ENCODE results near the gene CNPY2.
"Not testable (repeated sequence)": the region's sequence is repeated elsewhere in the genome, so short reads cannot be mapped to it uniquely, and the experiment has no call there.

CNPY2 gene

DNA sequence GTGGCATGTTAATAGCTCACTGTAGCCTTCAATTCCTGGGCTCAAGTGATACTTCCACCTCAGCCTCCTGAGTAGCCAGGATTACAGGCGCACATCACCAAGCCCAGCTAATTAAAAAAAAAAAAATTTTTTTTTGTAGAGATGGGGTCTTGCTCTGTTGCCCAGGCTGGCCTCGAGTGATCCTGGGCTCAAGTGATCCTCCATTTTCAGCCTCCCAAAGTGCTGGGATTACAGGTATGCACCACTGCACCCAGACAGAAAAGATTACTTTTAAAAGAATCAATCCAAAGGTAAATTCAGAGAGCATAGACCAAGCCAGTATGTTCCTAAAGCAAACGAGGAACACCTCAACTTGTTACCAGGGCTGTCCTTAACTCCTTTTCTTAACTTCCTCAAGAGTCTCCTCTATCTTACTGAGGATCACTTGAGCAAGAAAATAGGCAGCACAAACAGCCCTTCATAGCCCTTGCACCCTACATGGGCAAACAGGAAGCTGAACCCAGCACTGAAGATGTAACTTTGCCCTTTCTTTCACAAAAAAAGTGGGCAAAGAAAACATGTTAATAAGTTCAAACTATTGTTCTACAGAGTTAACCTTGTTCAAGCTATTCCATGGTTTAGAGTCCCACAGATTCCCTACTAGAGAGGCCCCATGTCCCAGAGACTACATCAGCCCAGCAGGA is 26.9 kb downstream of the CNPY2 start:
- DNase-seq = no peak

- DNase-seq = no peak
These were observed 29.6 kb downstream of the CNPY2 start for GRCh38 chr12:56286044-56286830.

- not testable (repeated sequence) for DNase-seq
These were observed 31.5 kb downstream of the CNPY2 start for GRCh38 chr12:56284263-56284662.

DNA sequence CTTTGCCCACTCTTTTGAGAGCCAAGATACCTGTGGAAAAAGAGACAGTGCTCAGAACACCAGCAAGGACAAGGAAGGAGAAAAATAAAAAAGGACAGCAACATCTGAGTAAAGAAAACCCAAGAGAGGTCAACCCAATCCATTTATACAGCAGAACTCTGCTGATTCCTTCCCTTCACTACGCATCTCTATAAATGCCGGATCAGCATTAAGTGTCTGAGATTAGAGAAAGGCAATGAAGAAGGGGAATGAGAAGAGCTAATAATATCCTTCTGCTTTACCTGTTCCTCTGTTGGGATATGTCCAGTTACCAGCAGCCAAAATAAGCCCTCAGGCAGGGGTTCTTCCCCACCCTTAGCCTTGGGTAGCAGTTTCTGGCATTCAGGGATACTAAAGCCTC is 33.2 kb downstream of the CNPY2 start:
- DNase-seq = no peak

GRCh38 chr12:56282030-56282429 is 33.8 kb downstream of the CNPY2 start:
- no peak for DNase-seq

DNA sequence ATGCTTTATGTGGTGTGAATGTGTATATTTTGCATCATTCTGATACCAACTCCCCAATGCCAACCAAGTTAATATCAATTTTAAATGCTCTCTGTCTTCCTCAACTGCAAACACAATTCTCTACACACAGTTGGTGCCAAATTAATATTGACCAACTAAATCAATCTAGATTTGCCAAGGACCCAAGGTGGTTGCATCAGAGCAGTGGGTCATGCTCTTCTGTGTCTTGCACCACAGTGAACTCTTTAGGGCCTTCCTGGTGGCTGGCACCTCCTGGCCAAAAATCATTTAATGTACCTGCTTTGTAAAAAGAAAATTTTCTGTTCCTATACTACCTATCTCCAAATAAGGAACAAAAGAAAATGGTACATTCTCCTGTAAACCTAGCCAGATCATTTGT is 34.9 kb downstream of the CNPY2 start:
- no peak for DNase-seq

DNA sequence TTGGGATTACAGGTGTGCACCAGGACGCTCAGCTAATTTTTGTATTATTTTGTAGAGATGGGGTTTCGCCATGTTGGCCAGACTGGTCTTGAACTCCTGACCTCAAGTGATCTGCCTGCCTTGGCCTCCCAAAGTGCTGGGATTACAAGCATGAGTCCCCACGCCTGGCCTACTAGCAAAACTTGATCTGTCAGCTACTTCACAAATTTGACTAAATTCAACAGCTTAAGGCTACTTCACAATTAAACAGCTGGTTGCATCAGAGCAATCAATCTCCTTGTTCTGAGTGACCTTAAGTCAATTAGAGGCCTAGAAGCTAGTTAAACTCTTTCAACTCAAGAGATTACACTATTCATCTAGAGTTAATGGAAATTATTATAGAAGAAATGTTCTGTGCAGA is 36.9 kb downstream of the CNPY2 start:
- peak; percentile 95 for DNase-seq

- DNase-seq = no peak
These were observed 41.5 kb downstream of the CNPY2 start for GRCh38 chr12:56274299-56274698.

DNA sequence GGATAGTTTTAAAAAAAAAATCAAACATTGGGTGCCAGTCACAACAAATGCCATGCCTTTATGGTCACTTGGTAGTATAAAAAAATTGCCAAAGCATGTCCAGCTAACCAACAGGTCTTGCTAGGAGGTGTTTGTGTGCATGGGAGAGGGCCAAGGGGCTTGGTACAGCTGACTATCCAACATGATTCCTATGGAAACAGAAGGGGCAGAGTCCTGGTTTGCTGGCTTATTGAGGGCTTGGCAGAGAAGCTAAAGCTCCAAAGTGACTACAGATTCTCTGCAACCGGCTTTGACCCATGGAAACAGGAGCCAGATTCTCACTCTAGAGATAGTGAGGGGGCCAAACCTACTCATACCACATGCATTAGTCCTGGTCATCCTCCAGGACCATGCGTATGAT is 43.3 kb downstream of the CNPY2 start:
- not testable (repeated sequence) for DNase-seq

DNA sequence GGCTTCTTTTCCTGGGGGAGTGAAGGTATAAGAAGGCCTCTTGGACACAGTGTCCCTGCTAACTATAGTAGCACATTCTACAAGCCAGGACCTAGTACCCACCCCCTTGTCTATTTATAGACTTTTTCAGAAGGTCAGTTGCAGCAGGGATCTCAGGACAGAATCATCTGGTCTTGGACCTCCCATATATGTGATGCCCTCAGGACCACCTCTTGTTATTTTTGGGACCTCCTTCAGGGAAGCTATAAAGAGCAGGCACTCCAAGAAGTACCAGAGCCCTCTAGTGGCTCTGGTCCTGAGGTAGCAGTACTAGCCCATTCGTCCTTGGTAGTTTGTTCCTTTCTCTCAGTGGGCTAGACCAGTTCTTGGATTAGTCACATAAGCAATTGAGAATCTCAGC is 44.8 kb downstream of the CNPY2 start:
- DNase-seq = peak; percentile 62

- peak; percentile 55 for DNase-seq
These were observed 48.2 kb downstream of the CNPY2 start for GRCh38 chr12:56267443-56268071.

DNA sequence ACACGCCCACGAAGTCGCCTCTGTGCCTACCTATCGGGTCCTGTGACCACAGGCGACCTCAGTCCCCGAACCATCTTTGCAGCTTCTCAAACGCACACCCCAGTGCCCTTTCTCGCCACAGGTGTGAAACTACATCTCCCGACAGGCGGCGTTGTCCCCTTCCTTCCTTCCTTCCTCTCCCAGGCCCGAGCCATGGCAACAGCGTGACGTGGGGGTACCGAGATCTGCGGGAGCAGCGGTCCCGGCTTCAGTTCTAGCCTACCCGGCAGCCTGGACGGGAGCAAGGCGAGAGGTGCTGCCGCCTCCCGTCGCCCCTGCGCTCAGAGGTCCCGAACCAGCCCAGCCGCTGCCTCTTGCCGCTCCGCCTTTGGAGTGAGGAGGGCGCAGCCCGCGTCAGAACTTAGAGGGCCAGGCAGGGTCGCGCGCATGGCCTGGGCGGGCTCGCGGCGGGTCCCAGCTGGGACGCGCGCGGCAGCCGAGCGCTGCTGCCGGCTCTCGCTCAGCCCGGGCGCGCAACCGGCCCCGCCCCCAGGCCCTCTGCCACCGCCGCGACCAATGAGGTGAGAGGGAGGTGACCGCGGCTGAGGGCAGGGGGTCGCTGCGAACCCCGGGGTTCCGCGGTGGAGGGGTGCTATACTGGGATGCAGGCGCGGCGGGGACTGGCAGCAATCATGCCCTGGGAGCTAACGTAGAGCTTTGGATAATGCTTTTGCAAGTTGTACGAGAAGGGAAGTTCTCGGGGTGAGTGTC is 48.9 kb downstream of the CNPY2 start, which contains the start of gene COQ10A:
TSS of gene COQ10A (plus strand) at position 250 of the 750 bp plus-strand sequence. CDS start at position 427, 177 bp downstream.
- peak; percentile 96 for DNase-seq

DNA sequence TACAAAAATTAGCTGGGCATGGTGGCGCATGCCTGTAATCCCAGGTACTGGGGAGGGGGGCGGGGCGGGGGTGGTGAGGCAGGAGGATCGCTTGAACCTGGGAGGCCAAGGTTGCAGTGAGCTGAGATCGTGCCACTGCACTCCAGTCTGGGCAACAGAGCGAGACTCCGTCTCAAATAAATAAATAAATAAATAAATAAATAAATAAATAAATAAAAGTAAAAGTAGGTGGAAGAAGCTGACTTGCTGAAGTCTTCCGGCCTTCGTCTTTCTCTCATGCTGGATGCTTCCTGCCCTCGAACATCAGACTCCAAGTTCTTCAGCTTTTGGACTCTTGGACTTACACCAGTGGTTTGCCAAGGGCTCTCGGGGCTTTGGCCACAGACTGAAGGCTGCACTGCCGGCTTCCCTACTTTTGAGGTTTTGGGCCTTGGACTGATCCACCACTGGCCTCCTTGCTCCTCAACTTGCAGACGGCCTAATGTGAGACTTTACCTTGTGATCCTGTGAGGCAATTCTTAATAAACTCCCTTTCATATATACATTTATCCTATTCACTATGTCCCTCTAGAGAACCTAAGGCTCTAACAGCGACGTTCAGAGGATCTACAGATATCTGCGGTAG is 49.6 kb downstream of the CNPY2 start:
- DNase-seq = not testable (repeated sequence)

- DNase-seq = not testable (repeated sequence)
These were observed 52.8 kb downstream of the CNPY2 start for GRCh38 chr12:56262955-56263354.

DNA sequence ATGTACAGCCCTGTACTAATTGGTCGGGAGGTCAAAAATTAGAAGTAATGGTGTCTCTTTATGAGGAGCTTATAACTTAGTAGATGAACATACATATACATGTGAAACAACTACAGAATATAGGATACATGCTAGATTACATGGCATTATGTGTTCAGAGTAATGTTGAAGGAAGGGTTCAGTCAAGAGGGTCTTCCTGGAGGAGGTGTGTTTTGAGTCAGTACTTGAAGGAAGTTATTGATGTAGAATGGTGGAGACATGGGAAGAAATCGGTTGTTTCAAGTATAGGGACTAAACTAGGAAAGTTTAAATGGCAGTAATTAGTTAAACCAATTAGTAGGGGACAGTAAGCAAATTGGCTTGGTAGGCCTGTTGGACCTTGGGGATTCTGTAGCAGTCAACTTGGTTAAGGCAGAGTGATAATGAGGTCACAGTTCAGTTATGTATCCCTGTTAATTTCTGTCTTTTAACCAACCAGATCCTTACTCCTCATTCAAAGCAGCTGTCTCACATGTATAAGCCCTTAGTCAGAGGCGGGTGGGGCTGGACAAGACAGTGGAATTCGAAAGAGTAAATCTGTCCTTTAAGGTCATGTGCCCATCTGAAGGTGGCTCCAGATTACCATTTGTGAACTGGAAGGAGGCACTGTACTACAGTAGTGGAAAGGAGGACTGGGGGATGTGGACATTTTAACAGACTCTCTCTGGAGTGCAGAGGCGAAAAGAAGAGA is 54.1 kb downstream of the CNPY2 start:
- DNase-seq = peak; percentile 31

DNA sequence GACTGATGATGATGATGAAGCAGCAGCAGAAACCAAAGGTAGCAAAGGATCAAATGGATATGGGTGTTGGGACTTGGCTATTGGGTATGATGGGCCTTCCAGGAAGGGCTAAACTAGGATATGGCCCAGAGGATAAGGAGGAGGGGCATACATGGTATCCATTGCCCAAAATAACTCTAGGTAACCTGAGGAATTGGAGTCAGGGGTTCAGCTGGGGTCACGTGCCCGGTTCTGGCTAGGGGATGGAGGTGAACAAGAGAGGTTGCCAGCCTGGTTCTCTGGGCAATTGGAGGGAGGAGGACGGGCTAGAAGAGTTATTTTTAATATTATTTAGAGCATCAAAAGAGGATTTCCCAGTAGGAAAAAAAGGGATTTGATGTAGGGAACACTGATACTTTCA is 54.9 kb downstream of the CNPY2 start:
- DNase-seq = no peak

DNA sequence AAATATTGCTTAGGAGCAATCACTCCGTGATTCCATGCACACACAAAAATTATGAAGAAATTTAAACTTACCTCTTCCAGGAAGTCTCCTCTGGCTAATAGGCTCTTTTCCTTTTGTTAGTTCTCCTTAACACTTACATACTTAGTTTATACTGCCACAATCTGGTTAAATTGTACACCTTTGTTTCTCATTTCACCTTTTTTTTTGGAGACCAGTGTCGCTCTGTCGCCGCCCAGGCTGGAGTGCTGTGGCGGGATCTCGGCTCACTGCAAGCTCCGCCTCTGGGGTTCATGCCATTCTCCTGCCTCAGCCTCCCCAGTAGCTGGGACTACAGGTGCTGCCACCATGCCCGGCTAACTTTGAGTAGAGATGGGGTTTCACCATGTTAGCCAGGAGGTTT is 55.4 kb downstream of the CNPY2 start:
- no peak for DNase-seq
